GM12892 (cell line): Measurements from ENCODE around the gene BDP1.
"Not testable (repeated sequence)": the region's sequence is repeated elsewhere in the genome, so short reads cannot be mapped to it uniquely, and the experiment has no call there.

Source experiments
- POLR2A ChIP-seq: IDR thresholded peaks from 2 replicates; pipeline ENCODE4 v1.6.1; 2011; ENCODE audit warnings: low read depth, low read length, control low read depth
- POLR2AphosphoS5 ChIP-seq: IDR thresholded peaks from 2 replicates; pipeline ENCODE4 v1.6.1; 2011; ENCODE audit warnings: low read depth, low read length, control low read depth
- TAF1 ChIP-seq: IDR thresholded peaks from 2 replicates; pipeline ENCODE4 v1.6.1; 2011; ENCODE audit warnings: low read depth, mild to moderate bottlenecking, control low read depth, low read length, borderline replicate concordance

GRCh38 chr5:71443891-71444290 is 11.6 kb upstream of the BDP1 start:
- TF ChIP-seq POLR2AphosphoS5, POLR2A, TAF1: not testable (repeated sequence)
